HG03108 (cell line): ENCODE measurements around the gene WDR89.
"Not testable (repeated sequence)": the region's sequence is repeated elsewhere in the genome, so short reads cannot be mapped to it uniquely, and the experiment has no call there.

Experiments used
- ATAC-seq: cut with Tn5 transposase; IDR thresholded peaks from one replicate; pipeline ENCODE4 v1.9.1; 2021; ENCODE audit warnings: moderate library complexity; ENCODE audit not compliant: unreplicated experiment

Gene WDR89

GRCh38 chr14:63641473-63642228 lies at the start of gene WDR89:
WDR89 (minus strand) TSS chr14:63641871; CDS start chr14:63599942, 41,929 bp downstream.
- peak; percentile 76 for ATAC-seq

DNA sequence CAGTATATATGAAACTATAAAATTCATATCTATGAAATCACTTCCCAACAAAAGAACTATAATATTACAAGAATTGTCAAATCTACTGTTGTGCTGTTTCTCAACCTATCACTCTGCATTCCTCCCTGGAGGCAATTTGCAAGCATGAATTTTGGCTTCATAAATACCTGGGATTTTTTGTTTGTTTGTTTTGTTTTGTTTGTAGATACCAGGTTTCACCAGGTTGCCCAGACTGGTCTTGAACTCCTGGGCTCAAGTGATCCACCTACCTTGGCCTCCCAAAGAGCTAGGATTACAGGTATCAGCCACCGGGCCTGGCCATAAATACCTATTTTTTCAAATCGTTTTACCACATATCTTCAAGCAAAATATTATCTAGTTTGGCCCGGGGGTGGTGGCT lies 47.5 kb upstream of the WDR89 start:
- no peak for ATAC-seq

GRCh38 chr14:63686926-63687325 lies 45.3 kb upstream of the WDR89 start:
- no peak for ATAC-seq

- ATAC-seq, result no peak
Measured at GRCh38 chr14:63685401-63685800, 43.7 kb upstream of the WDR89 start.

GRCh38 chr14:63682727-63683593 lies 41.3 kb upstream of the WDR89 start:
- ATAC-seq, result no peak

DNA sequence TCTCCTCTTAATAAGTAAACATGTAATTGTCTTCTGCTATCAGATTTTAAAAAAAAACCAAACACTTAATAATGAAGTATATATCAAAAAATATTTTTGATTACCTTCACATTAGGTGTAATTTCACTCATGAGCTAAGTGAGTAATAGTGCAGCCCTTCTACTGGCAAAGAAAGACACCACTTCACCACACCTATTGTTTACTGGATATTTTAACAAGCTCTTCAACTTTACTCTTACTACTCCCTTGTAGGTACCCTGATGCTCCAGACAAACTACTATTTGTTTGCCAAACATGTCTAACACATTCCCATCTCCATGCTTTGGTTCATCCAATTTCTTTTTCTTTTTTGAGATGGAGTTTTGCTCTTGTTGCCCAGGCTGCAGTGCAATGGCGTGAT lies 36.9 kb upstream of the WDR89 start:
- no peak for ATAC-seq

DNA sequence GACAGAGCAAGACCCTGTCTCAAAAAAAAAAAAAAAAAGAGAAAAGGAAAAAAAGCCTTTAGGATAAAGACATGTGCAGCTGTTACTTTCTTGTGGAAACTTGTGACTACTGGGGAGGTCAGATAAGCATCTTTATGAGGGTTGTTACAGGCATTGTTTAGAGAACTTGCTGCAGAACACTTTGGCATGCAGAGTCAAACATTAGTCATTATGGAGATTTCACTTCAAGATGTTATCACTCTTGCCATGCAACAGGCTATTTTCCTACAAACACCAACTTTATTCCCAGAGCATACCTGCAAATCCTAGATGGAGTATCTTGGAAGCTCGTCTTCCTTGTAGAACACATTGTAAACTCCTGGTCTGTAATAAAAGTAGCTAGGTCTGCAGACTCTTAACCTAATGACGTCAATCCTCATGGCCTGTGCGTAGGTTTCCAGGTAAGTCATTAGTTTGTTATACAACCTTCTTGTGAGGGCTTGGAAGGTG lies 36.3 kb upstream of the WDR89 start:
- ATAC-seq, result no peak

- no peak for ATAC-seq
Measured at GRCh38 chr14:63676615-63677014, 34.9 kb upstream of the WDR89 start.

GRCh38 chr14:63673886-63674497 lies 32.3 kb upstream of the WDR89 start:
- no peak for ATAC-seq

- ATAC-seq, result no peak
Measured at GRCh38 chr14:63673255-63673654, 31.6 kb upstream of the WDR89 start.

- peak; percentile 78 for ATAC-seq
Measured at GRCh38 chr14:63672417-63673180, 30.9 kb upstream of the WDR89 start.

GRCh38 chr14:63671987-63672386 lies 30.3 kb upstream of the WDR89 start:
- ATAC-seq, result no peak

GRCh38 chr14:63670692-63671091 lies 29.0 kb upstream of the WDR89 start:
- ATAC-seq, result no peak

- ATAC-seq, result no peak
Measured at GRCh38 chr14:63666335-63666734, 24.7 kb upstream of the WDR89 start.

GRCh38 chr14:63663428-63664341 lies 22.0 kb upstream of the WDR89 start:
- ATAC-seq, result no peak

DNA sequence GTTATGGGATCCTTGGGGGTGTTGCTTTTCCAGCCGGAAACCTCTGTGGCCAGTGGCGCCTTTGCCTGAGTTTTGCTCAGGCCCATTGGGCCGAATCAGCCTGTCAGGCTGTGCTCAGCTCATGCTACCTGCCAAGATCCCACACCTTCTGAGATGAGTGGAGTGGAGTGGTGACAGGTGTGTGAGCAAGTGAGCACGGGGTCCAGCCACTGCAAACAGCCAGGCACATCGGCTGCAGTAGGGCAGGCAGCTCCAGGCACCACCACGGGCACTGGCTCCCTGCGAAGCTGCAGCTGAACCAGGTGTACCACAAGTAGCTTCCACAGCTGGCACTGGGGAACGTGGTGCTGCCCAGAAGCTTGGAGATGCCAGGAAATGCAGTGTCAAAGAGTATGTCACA lies 21.1 kb upstream of the WDR89 start:
- no peak for ATAC-seq

DNA sequence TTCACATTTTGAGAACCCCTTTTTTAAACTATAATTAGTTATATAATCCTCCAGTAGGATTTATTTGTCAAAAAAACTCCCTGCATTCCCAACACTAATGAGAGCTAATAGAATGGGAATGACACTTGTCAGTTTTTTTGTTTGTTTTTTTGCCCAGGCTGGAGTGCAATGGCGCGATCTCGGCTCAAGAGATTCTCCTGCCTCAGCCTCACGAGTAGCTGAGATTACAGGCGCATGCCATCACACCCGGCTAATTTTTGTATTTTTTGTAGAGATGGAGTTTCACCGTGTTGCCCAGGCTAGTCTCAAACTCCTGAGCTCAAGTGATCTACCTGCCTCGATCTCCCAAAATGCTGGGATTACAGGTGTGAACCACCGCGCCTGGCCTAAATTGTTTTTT lies 20.2 kb upstream of the WDR89 start:
- ATAC-seq, result not testable (repeated sequence)

GRCh38 chr14:63659726-63660125 lies 18.1 kb upstream of the WDR89 start:
- no peak for ATAC-seq

GRCh38 chr14:63656194-63656593 lies 14.5 kb upstream of the WDR89 start:
- no peak for ATAC-seq

DNA sequence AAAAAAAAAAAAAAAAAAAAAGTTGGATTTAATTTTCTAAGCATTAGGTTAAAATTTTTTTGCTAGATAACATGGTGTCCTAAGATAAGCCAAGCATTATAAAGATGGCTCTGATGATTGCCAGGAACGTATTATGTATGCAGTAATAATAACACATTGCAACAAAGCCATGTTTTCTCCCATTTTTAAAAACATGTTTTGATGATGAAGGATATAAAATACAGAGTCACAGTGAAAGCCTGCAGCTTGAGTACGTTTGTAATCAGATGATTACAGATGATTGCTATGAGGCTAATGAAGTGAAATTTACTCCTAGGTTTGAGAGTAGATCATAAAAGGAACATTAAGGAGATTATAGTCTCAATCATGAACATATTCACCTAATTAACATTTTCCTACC lies 13.3 kb upstream of the WDR89 start:
- no peak for ATAC-seq
